ENCODE measurements around the gene SIN3A.

Gene SIN3A

DNA sequence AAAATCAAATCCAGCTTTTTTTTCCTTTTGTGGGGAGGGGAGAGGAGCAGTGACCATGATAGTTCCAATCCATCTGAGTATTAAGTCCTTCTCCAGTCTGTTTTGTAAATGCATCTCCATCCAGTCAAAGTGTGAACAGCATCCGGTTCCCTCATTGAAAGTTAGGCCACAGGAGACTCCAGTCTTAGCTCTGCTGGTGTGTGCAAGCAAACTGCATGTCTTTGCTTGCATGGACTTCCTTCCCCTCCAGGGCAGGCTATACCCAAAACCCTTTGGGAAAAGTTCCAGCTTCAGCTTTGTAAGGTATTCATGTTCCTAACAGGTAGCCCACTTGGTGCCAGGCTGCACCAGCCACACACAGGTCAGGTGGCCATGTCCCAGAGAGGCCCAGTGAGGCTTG lies 80.0 kb downstream of the SIN3A start:
- DNase-seq, result no peak

DNA sequence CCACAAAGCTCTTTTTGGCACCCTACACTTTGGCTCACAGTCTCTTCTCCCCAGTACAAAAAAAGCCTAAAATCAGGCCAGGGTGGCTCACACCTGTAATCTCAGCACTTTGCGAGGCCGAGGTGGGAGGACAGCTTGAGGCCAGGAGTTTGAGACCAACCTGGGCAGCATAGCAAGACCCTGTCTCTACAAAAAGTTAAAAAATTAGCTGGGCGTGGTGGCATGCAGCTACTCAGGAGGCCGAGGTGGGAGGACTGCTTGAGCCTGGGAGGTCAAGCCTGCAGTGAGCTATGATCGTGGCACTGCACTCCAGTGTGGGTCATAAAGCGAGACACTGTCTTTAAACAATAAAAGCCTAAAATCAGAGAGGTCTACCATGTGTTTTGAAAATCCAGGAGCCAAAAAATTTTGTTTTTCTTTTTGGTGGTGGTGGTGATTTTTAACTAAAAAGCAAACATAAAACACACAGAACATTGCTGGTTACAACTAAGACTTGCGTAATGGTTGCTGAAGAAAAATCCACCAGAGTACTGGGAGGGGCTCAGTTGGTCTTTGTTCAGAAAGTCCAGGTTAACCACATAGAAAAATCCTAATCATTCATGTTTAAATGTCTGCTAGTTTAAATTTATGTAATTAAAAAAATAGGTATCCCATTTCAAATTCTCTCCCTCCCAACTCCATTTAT lies 81.5 kb downstream of the SIN3A start:
- no peak for DNase-seq

DNA sequence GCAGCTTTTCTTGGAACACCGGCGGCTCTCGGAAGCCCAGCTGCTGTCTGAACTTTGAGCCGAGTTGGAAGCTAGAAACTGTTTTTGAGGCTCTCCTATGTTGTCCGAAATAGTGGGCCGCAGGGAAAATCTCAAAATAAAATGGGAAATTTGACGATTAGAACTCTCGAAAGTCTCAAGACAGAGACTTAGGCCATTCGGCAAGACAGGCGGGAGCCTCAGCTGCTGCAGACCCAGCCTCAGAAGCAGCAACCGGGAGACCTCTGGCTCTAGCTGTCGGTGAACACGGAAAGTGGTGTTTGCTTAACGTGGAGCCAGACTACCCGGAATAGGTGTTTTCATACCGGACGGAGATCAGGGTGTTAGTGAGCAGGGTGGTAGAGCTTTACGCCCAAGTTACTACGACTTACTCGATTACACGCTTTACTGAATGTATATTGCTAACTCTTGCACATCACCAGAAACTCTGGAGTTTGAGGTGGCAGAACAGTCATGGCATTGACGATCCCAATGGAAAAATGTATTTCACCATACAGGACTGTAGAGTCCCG lies 82.7 kb downstream of the SIN3A start:
- no peak for DNase-seq

DNA sequence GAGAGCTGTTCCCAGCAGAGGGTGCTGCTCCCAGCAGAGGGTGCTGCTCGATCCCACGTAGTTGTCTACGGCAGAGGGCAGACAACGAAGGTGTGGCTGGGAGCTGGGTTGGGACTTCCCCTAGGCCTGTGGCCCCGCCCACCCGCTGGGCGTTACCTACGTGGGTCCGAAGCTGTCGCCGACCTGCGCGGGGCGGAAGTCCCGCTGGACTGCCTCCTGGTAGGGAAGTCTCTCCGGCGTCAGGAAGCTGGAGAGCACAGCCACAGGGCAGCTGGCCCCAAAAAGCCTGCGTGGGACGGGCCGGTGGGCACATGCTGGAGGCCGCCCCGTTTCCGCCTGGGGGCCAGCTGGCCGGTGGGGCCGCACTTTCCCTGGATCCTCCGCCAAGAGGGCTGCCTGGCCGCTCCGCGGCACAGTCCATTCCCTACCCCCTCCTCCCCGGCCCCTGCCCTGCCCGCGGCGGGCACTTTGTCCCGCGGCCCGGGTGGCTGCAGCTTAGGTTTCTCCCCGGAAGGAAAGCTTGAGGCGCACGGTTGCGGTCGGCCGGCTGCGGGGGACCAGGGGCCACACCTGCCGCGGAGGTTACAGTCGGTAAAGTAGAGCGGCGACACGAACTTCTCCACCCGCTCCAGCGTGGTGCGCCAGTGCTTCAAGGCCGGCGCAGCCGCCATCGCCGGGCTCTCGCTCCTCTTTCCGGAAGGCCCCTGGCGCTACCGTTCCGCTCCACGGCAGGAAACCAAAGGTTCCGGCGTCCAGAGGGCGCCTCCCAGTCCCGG lies 83.4 kb downstream of the SIN3A start, which contains the start of gene MAN2C1:
MAN2C1 (minus strand) TSS at position 695 of the 776 bp plus-strand sequence; CDS start at position 671, 24 bp downstream.
- peak; percentile 96 for DNase-seq

DNA sequence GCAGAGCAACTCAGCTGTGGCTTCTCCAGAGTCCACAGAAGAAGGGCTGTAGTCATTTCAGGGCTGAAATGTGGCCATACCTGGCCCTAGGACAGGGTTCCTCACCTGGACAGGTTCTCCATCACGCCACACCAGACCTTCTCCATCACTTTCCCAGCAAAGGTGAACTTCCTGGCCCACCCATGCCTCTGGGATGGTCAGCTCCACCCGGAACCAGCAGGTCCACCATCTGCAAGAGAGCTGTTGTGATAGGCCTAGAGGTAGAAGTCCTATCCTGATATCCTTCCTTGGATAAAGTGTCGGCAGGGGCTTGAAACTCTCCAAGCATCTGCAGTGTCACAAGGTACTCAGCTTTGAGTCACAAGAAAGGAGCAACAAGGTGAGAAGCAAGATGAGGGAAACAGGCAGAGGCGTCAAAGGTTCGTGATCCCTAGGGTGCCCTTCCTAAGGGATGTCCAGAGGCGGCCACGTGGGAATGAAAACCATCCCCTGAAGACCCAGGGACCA lies 84.0 kb downstream of the SIN3A start:
- DNase-seq, result no peak

DNA sequence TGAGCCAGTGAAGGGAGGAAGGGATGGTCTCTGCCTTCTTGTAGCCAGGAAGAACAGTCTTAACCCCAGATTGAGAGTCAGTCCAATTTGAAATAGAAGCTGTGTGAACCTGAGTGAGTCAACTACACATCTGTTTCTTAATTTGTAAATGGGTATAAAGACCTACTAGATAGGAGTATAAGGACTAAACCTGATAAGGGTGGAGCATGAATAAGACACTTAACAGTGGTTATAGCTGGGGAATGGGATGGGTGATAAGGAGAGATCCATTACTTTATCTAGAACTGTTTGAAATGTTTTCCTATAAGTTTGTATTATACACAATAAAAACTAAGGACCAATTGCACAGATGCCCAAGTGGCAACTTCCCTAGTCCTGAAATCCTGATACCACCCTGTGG lies 84.5 kb downstream of the SIN3A start:
- DNase-seq, result no peak

DNA sequence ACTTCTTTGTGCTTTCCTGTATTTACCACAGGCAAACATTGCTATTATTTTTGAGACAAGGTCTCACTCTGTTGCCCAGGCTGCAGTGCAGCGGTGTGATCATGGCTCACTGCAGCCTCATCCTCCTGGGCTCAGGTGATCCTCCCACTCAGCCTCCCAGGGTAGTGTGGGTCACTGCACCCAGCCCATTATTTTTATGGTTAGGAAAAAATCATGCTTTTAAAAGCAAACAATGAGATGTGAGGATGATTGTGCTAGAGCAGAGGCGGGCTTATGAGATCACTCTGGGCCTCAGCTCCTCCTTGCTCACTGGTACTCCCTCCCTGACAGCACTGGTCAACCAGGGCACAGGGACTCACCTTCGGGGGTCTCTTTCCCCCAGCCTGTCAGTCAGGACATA lies 85.3 kb downstream of the SIN3A start:
- DNase-seq, result no peak

DNA sequence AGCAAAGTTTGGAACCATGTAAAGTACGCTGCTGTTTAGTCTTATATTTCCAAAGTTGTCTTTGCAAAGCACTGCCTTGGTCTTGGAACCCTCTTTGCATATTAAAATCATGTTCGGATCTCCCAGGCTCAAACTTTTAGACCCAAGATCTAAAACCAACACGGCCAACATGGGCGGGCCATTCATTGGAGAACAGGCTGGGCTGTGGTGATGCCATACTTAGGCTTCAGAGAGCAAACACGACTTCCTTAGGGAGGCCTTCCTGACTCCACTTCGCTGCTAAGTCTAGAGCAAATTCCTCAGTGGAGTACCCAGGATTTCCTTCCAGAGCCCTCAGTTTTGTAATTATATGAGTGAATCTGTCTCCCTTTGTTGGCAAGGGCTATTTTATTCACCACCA lies 86.6 kb downstream of the SIN3A start:
- no peak for DNase-seq

DNA sequence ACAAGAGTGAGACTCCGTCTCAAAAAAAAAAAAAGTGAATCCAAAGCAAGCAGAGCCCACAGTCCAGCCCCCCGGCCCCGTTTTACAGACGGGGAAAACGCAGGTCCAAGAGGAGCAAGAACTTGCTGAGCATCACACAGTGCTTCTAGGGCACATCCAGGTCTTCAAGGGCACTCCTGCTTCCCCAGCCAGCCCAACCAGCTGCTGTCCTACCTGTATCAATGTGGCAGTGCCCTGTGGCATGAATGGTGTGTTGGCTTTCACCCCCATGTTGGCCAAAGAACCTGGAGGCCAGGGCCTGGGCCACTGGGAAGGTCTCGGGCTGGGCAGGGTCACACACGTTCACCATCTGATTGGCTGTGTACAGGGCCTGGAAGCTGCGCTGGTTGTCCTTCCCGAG lies 87.7 kb downstream of the SIN3A start:
- no peak for DNase-seq

DNA sequence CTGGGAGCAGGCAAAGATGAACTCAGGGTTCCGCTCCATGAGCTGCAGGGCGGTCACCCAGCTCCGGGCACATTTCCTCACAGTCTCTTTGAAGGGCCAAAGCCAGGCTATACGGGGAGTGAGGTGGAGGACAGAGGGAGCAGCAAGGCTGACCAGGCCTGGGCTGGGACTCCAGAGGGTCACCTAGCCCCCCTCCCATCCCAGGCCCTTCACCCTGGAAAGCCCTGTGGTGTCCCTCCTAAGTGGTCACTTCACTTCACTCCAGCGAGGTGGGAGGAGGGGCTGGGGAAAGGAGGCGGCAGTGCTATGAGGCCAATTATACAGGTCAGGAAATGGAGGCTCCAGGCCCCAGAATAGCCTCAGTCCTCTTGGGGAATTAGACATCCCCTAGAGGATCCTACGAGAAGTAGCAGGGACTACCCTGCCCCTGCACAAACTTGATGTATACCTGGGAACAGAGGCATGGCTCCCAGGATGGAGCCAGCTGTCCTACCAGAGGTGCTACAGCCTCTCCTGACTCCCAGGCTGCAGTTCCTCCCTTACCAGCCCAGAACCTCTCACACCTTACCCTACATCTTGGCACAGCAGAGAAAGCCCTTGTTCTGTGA lies 88.7 kb downstream of the SIN3A start:
- DNase-seq, result no peak

DNA sequence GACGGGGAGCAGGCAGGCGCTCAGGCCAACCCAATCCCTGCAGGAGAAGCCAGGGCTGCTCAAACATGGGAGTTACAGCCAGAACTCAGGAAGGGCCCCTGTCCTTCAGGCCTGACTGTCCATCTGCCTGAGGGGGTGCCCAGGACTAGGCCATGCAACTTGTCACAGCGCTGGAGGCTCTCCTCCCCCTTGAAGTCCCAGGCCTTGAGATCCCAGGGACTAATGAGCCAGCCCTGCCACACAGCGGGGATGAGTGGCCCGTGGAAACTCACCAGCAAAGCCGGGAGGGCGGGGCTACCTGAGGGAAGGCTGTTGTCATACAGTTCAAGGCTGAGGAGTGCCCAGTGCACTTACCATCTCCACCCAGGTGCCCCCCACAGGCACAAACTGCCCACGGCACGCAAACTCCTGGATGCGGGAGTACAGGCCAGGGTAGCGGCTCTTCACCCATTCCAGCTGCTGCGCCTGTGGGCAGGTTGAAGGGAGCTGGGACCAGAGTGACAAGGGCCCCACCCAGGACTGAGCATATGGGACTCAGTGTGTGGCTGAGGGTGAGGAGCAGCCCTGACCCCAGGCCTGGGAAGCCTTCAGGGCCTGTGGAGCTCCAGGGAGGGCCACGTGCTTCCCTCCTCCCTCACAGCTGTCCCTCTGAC lies 89.4 kb downstream of the SIN3A start:
- no peak for DNase-seq

DNA sequence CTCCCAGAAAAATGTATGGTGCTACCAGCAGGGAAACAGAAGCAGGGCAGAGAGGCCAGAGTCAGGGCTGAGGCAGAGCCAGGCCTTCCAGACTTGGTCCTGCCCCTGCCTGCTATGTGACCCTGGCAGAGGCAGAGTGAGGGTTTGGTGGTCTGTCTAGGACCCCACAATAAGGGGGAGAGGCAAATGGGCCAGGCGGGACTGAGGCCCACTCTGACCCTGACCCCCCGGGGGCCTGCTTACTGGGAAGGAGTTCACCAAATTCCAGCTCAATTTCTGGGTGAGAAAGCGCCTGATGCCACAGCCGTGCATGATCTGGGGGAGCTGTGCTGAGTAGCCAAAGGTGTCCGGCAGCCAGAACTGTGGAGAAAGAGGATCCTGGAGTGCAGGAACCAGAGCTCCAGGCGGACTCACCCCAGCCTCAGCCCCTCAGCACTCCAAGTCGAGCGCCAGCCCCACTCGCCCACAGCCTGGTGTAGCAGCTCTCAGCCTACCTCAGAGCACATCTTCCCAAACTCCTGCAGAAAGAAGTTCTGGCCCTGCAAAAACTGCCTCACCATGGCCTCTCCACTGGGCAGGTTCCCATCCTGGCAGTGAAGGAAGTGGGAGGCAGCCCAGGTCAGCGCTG lies 90.0 kb downstream of the SIN3A start:
- no peak for DNase-seq

DNA sequence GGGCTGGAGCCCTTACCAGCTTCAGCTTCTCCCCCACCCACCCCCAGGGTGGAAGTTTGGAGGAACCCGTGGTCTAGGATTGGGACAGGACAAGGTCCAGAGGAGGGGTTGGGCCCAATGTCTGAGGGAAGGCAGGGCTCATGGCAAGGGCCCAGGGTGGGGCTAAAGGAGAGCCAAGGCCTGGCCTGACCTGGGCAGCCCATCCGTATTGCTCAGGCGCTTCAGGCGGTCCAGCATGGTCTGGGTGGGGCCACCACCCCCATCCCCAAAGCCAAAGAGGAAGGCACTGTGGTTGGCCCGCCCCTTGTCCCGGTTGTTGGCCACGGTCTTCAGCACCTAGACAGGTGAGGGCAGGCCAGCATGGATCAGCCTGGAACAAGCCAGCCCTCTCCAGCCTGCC lies 90.6 kb downstream of the SIN3A start:
- no peak for DNase-seq

DNA sequence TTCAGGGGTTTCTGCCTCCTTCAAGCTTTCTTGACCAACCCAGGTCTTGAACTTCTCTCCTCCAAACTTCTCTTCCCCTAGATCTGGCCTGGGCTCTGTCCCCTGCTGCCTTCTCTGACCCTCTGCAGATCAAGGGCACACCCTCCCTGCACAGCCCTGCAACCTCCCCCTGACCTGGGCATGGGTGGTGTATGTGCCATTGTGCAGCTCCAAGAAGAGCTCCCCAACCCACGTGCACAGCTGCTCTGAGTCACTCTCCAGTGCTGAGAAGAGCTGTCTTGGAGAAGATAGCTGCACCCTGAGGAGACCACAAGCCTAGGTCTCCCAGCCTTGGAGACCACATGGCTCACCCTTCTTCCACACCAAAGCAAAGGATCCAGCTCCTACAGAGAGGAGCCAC lies 91.1 kb downstream of the SIN3A start:
- DNase-seq, result no peak

DNA sequence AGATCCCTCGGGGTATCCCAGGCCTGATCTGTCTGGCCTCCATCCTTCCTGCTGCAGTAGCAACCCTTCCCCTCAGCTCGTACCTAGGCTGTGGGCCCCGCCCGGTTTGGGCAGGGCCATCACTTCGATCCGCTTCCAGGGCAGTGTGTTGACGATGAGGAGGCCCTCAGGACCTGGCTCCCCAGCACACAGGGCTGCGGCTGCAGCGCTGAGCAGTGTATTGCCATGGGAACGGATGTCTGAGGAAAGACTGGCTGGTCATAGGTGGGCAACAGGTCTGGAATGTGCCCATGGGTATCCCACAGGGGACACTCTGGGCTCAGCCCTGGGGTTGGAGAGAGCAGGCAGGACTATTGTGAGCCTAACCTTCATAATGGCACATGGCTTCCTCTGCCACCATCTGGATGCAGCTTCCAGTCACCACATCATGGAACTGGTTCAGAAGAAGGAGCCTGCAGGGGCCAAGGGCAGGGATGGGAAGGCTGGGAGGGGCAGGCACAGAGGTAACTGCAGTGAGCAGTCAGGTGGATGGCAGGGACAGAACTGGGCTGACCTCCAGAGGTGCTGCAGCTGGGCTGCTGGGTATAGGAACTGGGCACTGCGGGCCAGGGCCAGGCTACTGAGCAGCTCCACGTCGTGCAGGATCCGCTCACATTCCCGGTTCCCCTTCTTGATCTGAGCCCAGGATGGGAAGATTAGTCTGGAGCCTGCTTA lies 91.8 kb downstream of the SIN3A start:
- DNase-seq, result no peak

DNA sequence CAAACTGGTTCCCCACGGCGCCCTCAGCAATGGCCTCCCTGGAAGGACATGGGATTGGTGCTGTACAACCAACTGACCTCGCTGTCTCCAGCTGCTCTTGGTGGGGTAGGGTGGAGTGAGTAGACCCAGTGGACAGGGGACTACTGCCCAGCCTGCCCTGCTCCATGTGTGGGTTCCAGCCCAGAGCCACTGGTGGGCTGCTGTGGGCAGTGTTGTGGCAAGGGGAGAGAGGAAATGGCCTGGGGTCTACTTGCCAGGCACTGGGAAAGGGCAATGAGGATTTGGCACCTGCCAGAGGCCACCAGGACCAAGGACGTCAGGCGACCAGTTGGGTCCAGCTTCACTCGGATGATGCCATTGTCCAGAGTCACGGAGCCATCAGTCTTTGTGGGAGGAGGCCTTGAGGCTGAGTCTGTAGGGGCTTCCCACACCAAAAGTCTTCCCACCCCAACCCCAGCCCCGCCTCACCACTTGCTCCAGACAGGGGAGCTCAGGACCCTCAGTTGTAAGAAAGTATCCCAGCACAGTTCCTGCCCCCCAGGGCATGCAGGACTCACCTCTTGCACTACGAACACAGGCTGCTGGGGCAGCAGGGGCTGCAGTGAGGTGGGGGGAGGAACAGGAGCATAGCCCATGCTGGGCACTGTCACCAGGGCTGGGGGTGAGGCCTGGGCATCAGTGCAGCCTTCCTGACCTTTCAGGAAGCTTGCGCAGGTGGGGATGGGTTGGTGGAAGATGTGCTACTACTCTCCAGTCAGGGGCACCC lies 92.5 kb downstream of the SIN3A start:
- no peak for DNase-seq

DNA sequence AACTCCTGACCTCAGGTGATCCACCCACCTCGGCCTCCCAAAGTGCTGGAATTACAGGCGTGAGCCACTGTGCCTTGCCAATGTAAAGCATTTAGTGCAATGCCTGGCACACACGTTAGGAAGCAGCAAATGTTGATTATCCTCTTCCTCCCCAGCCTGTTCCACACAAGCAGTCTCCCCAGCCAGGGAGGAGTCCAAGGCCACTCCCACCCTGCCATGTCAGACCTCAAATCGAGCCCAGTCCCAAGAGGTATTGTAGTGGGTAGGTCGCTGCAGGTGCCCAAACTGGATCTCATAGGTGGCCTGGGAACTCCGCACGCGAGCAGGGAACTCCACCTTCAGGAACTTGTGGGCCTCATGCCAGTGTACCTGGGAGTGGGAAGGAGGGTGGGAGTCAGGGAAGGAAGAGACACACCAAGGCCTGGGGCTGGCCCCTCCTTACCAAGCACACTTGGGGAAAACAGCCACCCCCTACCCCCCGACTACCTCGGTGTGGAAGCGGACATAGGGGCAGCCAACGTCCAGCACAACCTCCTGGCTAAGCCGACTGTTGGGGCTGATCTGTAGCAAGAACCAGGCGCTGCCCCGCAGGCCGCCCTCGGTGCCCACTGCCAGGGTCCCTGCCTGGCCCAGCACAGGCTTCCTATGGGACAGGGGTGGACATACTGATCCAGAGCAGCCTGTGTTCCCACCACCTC lies 93.4 kb downstream of the SIN3A start:
- DNase-seq, result no peak

DNA sequence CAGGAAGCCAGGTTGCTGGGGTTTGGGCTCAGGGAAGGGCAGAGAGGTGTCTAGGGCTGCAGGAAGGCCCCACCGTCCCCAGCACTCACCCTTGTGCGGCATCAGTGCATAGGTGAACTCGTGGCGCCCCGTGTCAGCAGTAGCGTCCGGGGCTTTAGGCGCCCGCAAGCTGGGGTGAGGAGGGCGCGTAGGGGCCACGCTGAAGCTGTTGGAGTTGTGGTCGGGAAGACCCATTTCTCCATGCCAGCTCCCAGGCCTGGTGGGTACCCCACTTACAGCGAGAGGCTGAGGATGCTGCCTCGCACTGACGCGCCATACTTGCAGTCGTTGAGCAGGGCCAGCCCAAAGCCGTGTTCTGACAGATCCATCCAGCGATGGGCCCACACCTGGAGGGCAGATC lies 95.0 kb downstream of the SIN3A start:
- DNase-seq, result no peak

DNA sequence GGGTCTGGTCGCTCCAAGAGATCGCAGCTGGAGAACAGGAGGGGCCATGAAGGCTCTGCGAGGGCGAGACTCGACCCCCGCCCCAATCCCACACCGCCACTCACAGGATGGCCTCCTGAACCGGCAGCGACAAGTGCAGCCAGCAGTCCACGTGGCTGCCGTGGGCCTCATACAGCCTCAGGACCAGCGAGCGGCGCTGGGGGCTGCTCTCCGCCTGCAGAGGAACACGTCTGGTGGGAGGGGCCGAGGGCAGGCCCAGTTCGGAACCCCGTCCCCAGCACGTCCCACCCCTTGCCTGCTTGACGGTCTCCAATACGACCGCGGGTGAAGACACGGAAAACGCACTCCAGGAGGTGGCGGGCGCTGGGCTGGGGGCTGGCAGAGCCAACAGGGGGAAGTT lies 95.5 kb downstream of the SIN3A start:
- no peak for DNase-seq

DNA sequence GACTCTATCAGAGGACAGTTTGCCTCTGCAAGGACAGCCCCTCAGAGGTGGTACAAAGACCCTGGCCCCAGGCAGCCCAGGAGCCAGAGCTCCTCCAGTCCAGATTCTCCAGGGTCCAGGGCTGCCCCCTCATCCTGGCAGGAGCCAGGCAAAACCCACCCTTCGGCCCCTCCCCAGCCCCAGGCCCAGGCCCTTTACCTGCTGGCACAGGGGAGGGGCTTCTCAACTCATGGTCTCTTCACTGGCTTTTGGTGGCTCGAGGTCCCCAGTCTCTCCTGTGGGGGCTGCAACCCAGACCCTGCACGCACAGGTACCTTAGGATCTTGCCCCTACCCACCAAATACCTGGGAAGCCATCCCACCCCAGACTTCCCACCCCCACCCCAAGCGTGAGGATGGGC lies 96.1 kb downstream of the SIN3A start:
- no peak for DNase-seq

DNA sequence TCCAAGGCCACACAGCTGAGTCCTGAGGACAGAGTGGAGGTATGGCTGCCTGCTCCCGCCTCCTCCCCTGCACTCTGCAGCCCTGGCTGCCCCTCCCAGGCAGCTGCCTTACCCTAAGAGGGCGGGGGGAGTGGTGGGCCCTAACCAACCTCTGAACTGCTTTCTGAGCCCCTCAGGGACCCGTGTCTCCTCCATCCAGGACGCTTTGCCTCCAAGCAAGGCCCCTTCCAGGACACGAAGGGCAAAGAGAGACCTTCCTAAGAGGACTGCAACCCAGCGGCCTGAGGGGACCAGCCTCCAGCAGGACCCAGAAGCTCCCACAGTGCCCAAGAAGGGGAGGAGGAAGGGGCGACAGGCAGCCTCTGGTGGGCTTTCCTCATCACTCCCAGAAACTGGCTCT lies 97.0 kb downstream of the SIN3A start:
- no peak for DNase-seq

All from activated CD4-positive, alpha-beta T cell treated with anti-CD3 and anti-CD28 coated beads for 48 hours (primary cell).